Astrocyte (in vitro differentiated cells and primary cell): ENCODE data around the gene P2RY4. TPM values are rescaled to one million over a fixed set of nuclear protein-coding genes. Genes with fewer than 3 reads are reported as not detected.
"Not testable (repeated sequence)": the region's sequence is repeated elsewhere in the genome, so short reads cannot be mapped to it uniquely, and the experiment has no call there.

Experiments
- DNase-seq: peaks from one replicate; pipeline ENCODE4 v3.0.0-alpha.2; 2010; ENCODE audit warnings: low read depth
- FAIRE-seq: peaks from 2 replicates; lab custom pipeline; 2011; peaks lifted over from hg19 to GRCh38; lab: Jason Lieb, UNC
- H2AFZ ChIP-seq: 2 replicates; pipeline ENCODE4 v1.6.0; 2012; ENCODE audit warnings: low read depth, low read length, inconsistent platforms
- H3K27ac ChIP-seq: 2 replicates; pipeline ENCODE4 v1.5.1; 2011; ENCODE audit warnings: low read depth, low read length, inconsistent platforms
- H3K27me3 ChIP-seq: 2 replicates; pipeline ENCODE4 v1.6.0; 2011; ENCODE audit warnings: low read length, inconsistent platforms; ENCODE audit not compliant: insufficient read depth
- H3K36me3 ChIP-seq: 2 replicates; pipeline ENCODE4 v1.5.1; 2011; ENCODE audit warnings: low read length, inconsistent platforms; ENCODE audit not compliant: insufficient read depth
- H3K4me1 ChIP-seq: 2 replicates; pipeline ENCODE4 v1.5.1; 2011; ENCODE audit warnings: low read length, inconsistent platforms; ENCODE audit not compliant: insufficient read depth
- H3K4me2 ChIP-seq: 2 replicates; pipeline ENCODE4 v1.6.0; 2012; ENCODE audit warnings: low read length, inconsistent platforms
- H3K4me3 ChIP-seq: 2 replicates; pipeline ENCODE4 v1.5.1; 2011; ENCODE audit warnings: low read depth, mild to moderate bottlenecking, low read length, inconsistent platforms; ENCODE audit not compliant: insufficient read depth
- H3K79me2 ChIP-seq: 2 replicates; pipeline ENCODE4 v1.6.0; 2012; ENCODE audit warnings: mild to moderate bottlenecking, low read length, inconsistent platforms; ENCODE audit not compliant: insufficient read depth
- H3K9ac ChIP-seq: 2 replicates; pipeline ENCODE4 v1.6.0; 2012; ENCODE audit warnings: mild to moderate bottlenecking, low read length, inconsistent platforms
- H3K9me3 ChIP-seq: 2 replicates; pipeline ENCODE4 v1.5.1; 2012; ENCODE audit warnings: low read depth, mild to moderate bottlenecking, low read length, inconsistent platforms; ENCODE audit not compliant: insufficient read depth
- H4K20me1 ChIP-seq: 2 replicates; pipeline ENCODE4 v1.6.0; 2012; ENCODE audit warnings: low read length, inconsistent platforms; ENCODE audit not compliant: insufficient read depth
- H3K27ac Mint-ChIP-seq: one replicate; pipeline ENCODE4 v1.8.0; 2021; ENCODE audit warnings: mild to moderate bottlenecking, mixed read lengths; ENCODE audit not compliant: unreplicated experiment
- H3K27me3 Mint-ChIP-seq: one replicate; pipeline ENCODE4 v1.8.0; 2021; ENCODE audit warnings: low read depth, mixed read lengths; ENCODE audit not compliant: unreplicated experiment
- H3K36me3 Mint-ChIP-seq: one replicate; pipeline ENCODE4 v1.8.0; 2021; ENCODE audit warnings: low read depth, mixed read lengths; ENCODE audit not compliant: unreplicated experiment
- H3K4me1 Mint-ChIP-seq: one replicate; pipeline ENCODE4 v1.8.0; 2021; ENCODE audit warnings: low read depth, mixed read lengths; ENCODE audit not compliant: unreplicated experiment
- H3K4me3 Mint-ChIP-seq: one replicate; pipeline ENCODE4 v1.8.0; 2021; ENCODE audit warnings: mild to moderate bottlenecking, moderate library complexity, mixed read lengths; ENCODE audit not compliant: unreplicated experiment
- H3K9me3 Mint-ChIP-seq: one replicate; pipeline ENCODE4 v1.8.0; 2021; ENCODE audit warnings: mild to moderate bottlenecking, mixed read lengths; ENCODE audit not compliant: unreplicated experiment
- CTCF ChIP-seq: IDR thresholded peaks from 2 replicates; pipeline ENCODE4 v1.5.1; 2011; ENCODE audit warnings: low read depth, mild to moderate bottlenecking, inconsistent platforms, low read length, moderate library complexity; ENCODE audit not compliant: insufficient read depth
- EZH2 ChIP-seq: IDR thresholded peaks from 2 replicates; pipeline ENCODE4 v1.6.1; 2012; ENCODE audit warnings: mild to moderate bottlenecking, low read length, inconsistent platforms; ENCODE audit not compliant: insufficient read depth
- total RNA-seq: library from RNA; stranded (reverse); gene quantifications from 2 replicates; pipeline ENCODE4 v1.2.1, GENCODE V29; 2021

Gene P2RY4
- total RNA-seq, 1 donor from 2014 or later = 0.18 TPM

- H4K20me1 ChIP-seq = no peaks in the 10 kb centered on the region
- TF ChIP-seq EZH2 (no peak), CTCF (no peak)
- H3K36me3 Mint-ChIP-seq = peaks cover 3% of the 10 kb centered on the region
- no peaks in the 10 kb centered on the region for H3K79me2 ChIP-seq
- no peaks in the 10 kb centered on the region for H3K27me3 Mint-ChIP-seq
- no peaks in the 10 kb centered on the region for H3K36me3 ChIP-seq
- FAIRE-seq (no peak), DNase-seq (no peak)
- H3K27me3 ChIP-seq = no peaks in the 10 kb centered on the region
- H3K9me3 Mint-ChIP-seq = no peaks in the 10 kb centered on the region
- H3K9me3 ChIP-seq = no peaks in the 10 kb centered on the region
- no peak overlapping the region for H2AFZ ChIP-seq
- no peak overlapping the region for H3K4me3 ChIP-seq
- H3K4me2 ChIP-seq = no peak overlapping the region
- H3K4me1 ChIP-seq = no peaks in the 10 kb centered on the region
- H3K4me1 Mint-ChIP-seq = no peaks in the 10 kb centered on the region
- no peak overlapping the region for H3K4me3 Mint-ChIP-seq
- no peak overlapping the region for H3K27ac ChIP-seq
- H3K27ac Mint-ChIP-seq = no peak overlapping the region
- H3K9ac ChIP-seq = no peak overlapping the region
Measured at GRCh38 chrX:70279081-70279480, 19.1 kb upstream of the P2RY4 start.

- not testable (repeated sequence) for H3K4me3 ChIP-seq, H3K9ac ChIP-seq, H3K27ac Mint-ChIP-seq, H3K9me3 ChIP-seq, H3K27ac ChIP-seq, H3K79me2 ChIP-seq, H3K4me1 ChIP-seq, H3K4me2 ChIP-seq, H3K27me3 Mint-ChIP-seq, H3K9me3 Mint-ChIP-seq, H3K36me3 Mint-ChIP-seq, H3K27me3 ChIP-seq, H3K36me3 ChIP-seq, DNase-seq, H3K4me1 Mint-ChIP-seq, H3K4me3 Mint-ChIP-seq, H2AFZ ChIP-seq, H4K20me1 ChIP-seq
- FAIRE-seq = peak; percentile 45
Measured at GRCh38 chrX:70274029-70274428, 14.0 kb upstream of the P2RY4 start.

- H3K4me1 Mint-ChIP-seq = no peaks in the 10 kb centered on the region
- no peak within 1 kb of the TSS for H3K4me3 Mint-ChIP-seq
- no peaks in the 10 kb centered on the region for H4K20me1 ChIP-seq
- H3K27me3 Mint-ChIP-seq = no peaks in the 10 kb centered on the region
- FAIRE-seq = no peak
- no peak for DNase-seq
- H3K9ac ChIP-seq = no peak within 1 kb of the TSS
- H3K36me3 ChIP-seq = no peaks in the 10 kb centered on the region
- no peak within 1 kb of the TSS for H2AFZ ChIP-seq
- H3K9me3 Mint-ChIP-seq = no peaks in the 10 kb centered on the region
- H3K36me3 Mint-ChIP-seq = peaks cover 2% of the 10 kb centered on the region
- peak within 1 kb of the TSS; percentile 75 for H3K27ac Mint-ChIP-seq
- H3K4me2 ChIP-seq = no peak within 1 kb of the TSS
- H3K9me3 ChIP-seq = no peaks in the 10 kb centered on the region
- no peaks in the 10 kb centered on the region for H3K27me3 ChIP-seq
- no peak within 1 kb of the TSS for H3K27ac ChIP-seq
- TF ChIP-seq CTCF = no peak
- H3K79me2 ChIP-seq = no peaks in the 10 kb centered on the region
- H3K4me3 ChIP-seq = no peak within 1 kb of the TSS
- no peaks in the 10 kb centered on the region for H3K4me1 ChIP-seq
Measured at GRCh38 chrX:70268034-70268433, 8.0 kb upstream of the P2RY4 start, which contains the start of gene ARR3. ARR3 (plus strand) TSS chrX:70268334; CDS start chrX:70269386, 1,052 bp downstream.
